ENCODE data around the gene CACNA1H. TPM values are rescaled to one million over a fixed set of nuclear protein-coding genes. Genes with fewer than 3 reads are reported as not detected.

Gene CACNA1H
- total and polyA plus RNA-seq, 11 donors = 1.6 to 14.6 (median 3.2) TPM

DNA sequence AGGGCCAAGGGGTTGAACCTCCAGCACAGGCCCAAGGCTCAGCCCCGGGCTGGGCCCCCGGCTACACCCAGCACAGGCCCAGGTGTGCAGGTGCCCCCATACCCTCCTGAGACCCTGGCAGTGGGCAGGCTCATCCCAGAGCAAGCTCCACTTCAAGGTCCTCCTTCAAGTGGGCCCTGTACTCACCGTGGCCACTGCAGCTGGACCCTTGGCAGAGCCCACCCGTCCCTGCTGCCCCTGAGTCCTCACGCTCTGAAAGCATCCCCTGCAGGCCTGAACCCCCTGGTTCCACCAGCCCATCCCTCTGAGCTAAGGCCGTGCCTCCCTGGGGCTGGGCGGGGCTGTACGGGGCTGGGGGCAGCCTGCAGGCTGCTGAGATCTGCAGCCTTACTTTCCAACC, 11.2 kb upstream of the CACNA1H start:
- Histone ChIP-seq H3K4me1 (no peaks in the 10 kb centered on the region), H3K9me3 (no peaks in the 10 kb centered on the region), H3K27ac (no peak overlapping the region), H3K36me3 (no peaks in the 10 kb centered on the region), H3K4me3 (no peak overlapping the region), H3K27me3 (peaks cover 0 to 36% (median 4%) of the 10 kb centered on the region in 9 donors)
- no peak for TF ChIP-seq POLR2A (IDR thresholded peaks at IDR 0.05)
- TF ChIP-seq, protein P1, sequence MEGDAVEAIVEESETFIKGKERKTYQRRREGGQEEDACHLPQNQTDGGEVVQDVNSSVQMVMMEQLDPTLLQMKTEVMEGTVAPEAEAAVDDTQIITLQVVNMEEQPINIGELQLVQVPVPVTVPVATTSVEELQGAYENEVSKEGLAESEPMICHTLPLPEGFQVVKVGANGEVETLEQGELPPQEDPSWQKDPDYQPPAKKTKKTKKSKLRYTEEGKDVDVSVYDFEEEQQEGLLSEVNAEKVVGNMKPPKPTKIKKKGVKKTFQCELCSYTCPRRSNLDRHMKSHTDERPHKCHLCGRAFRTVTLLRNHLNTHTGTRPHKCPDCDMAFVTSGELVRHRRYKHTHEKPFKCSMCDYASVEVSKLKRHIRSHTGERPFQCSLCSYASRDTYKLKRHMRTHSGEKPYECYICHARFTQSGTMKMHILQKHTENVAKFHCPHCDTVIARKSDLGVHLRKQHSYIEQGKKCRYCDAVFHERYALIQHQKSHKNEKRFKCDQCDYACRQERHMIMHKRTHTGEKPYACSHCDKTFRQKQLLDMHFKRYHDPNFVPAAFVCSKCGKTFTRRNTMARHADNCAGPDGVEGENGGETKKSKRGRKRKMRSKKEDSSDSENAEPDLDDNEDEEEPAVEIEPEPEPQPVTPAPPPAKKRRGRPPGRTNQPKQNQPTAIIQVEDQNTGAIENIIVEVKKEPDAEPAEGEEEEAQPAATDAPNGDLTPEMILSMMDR (IDR thresholded peaks at IDR 0.05) = no peak
- intact Hi-C loops (cut with DNase I) = no loop called here
- WGBS, 4 donors = 79 to 87% (median 81%) methylated on average over 5 to 8 of the region's 8 CpGs
- DNase-seq = no peak
- no peak for ATAC-seq

- no peaks in the 10 kb centered on the region for H3K4me1 ChIP-seq
- 65 to 77% (median 74%) methylated on average over 9 to 19 of the region's 19 CpGs for WGBS, 4 donors
- H3K27me3 ChIP-seq = peaks cover 0 to 36% (median 4%) of the 10 kb centered on the region in 9 donors
- H3K9me3 ChIP-seq = peaks cover 0 to 4% (median 0%) of the 10 kb centered on the region in 12 donors
- DNase-seq (no peak), ATAC-seq (no peak)
- TF ChIP-seq, protein P1 (IDR thresholded peaks at IDR 0.05) = no peak
- TF ChIP-seq POLR2A (IDR thresholded peaks at IDR 0.05) = no peak
- no peaks in the 10 kb centered on the region for H3K36me3 ChIP-seq
- H3K4me3 ChIP-seq = no peak overlapping the region
- intact Hi-C loops (cut with DNase I) = no loop called here
- no peak overlapping the region for H3K27ac ChIP-seq
Observed at GRCh38 chr16:1142911-1143310, 10.0 kb upstream of the CACNA1H start.

- H3K4me3 ChIP-seq = no peak overlapping the region
- H3K9me3 ChIP-seq = peaks cover 0 to 4% (median 0%) of the 10 kb centered on the region in 12 donors
- H3K4me1 ChIP-seq = no peaks in the 10 kb centered on the region
- intact Hi-C loops (cut with DNase I) = no loop called here
- ATAC-seq = no peak
- peaks cover 0 to 36% (median 4%) of the 10 kb centered on the region in 9 donors for H3K27me3 ChIP-seq
- no peaks in the 10 kb centered on the region for H3K36me3 ChIP-seq
- TF ChIP-seq, protein P1 (IDR thresholded peaks at IDR 0.05) = no peak
- TF ChIP-seq POLR2A (IDR thresholded peaks at IDR 0.05) = no peak
- WGBS, 4 donors = 69 to 82% (median 75%) methylated on average over 14 to 23 of the region's 23 CpGs
- no peak for DNase-seq
- H3K27ac ChIP-seq = no peak overlapping the region
Observed at GRCh38 chr16:1143761-1144450, 9.0 kb upstream of the CACNA1H start.

DNA sequence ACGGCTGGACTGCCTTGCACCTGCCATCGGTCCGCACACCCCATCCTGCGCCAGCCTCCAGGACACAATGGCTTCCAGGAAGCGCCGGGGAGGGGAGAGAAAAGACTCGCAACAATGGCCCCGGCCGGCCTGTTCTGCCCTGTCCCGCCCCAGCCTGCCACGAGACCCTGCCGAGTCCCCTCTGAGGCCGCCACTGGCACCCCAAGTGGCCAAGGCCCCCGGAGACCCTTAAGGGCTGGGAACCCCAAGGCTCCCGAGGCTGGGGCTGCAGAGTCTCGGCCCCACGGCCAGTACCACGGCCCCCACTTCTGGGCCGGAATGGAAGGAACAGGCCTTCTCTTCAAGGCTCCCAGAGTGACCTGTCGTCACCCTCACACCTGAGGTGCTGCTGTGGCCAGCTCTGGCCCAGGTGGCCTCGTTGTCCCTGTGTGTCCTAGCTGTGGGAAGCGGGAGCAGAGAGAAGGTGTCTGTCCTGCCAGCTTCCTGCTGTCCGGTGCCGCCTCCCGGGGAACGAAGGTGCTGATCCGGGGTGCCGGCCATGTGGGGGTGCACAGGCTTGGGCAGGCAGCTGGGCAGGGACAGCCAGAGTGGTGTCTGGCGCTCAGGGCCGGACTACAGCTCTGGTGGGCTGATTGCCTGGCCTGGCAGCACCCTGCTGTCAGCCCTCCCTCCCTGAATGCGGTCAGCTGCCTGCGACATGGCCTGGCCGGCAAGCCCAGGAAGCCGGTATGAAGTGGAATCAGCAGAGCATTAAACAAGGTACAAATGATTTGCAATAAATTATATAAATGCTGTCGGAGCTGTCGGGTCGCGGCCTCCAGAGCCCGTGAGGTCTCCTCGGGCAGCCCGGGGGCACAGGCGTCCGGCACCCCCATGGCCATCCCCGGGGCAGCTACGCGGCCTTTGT, 8.2 kb upstream of the CACNA1H start:
- H3K27ac ChIP-seq = no peak overlapping the region
- no peak for DNase-seq
- H3K4me1 ChIP-seq = no peaks in the 10 kb centered on the region
- H3K36me3 ChIP-seq = no peaks in the 10 kb centered on the region
- no peak overlapping the region for H3K4me3 ChIP-seq
- H3K27me3 ChIP-seq = peaks cover 0 to 30% (median 4%) of the 10 kb centered on the region in 9 donors
- TF ChIP-seq POLR2A (IDR thresholded peaks at IDR 0.05) = no peak
- TF ChIP-seq, protein P1 (IDR thresholded peaks at IDR 0.05) = no peak
- no peak for ATAC-seq
- intact Hi-C loops (cut with DNase I) = no loop called here
- 75 to 82% (median 77%) methylated on average over 42 to 46 of the region's 46 CpGs for WGBS, 4 donors
- peaks cover 0 to 4% (median 0%) of the 10 kb centered on the region in 12 donors for H3K9me3 ChIP-seq

Data from heart left ventricle (tissue), 16 donors.